AG09309 (cell line): ENCODE measurements around the gene CACNA1S.

Experiments
- DNase-seq: peaks from one replicate; pipeline ENCODE4 v3.0.0-alpha.2; 2010; ENCODE audit warnings: low read depth
- H3K4me3 ChIP-seq: 2 replicates; pipeline ENCODE4 v1.5.1; 2011; ENCODE audit warnings: mild to moderate bottlenecking, low read depth, low read length, moderate library complexity; ENCODE audit not compliant: control insufficient read depth
- CTCF ChIP-seq: IDR thresholded peaks from 2 replicates; pipeline ENCODE4 v1.5.1; 2011; ENCODE audit warnings: mild to moderate bottlenecking, low read depth, low read length, inconsistent platforms; ENCODE audit not compliant: insufficient read depth, control insufficient read depth; ENCODE audit errors: missing control alignments

CACNA1S gene

GRCh38 chr1:201089596-201089995, 22.6 kb downstream of the CACNA1S start:
- TF ChIP-seq CTCF, result no peak
- no peak overlapping the region for H3K4me3 ChIP-seq
- no peak for DNase-seq

GRCh38 chr1:201088901-201089525, 23.2 kb downstream of the CACNA1S start:
- no peak for DNase-seq
- no peak for TF ChIP-seq CTCF
- no peak overlapping the region for H3K4me3 ChIP-seq

- TF ChIP-seq CTCF, result no peak
- DNase-seq, result no peak
- no peak overlapping the region for H3K4me3 ChIP-seq
Measured at GRCh38 chr1:201088395-201088794, 23.8 kb downstream of the CACNA1S start.

- TF ChIP-seq CTCF, result peak; percentile 85
- H3K4me3 ChIP-seq, result no peak overlapping the region
- no peak for DNase-seq
Measured at GRCh38 chr1:201085902-201086735, 26.1 kb downstream of the CACNA1S start.

GRCh38 chr1:201084295-201084694, 27.9 kb downstream of the CACNA1S start:
- H3K4me3 ChIP-seq, result no peak overlapping the region
- no peak for DNase-seq
- no peak for TF ChIP-seq CTCF

GRCh38 chr1:201083741-201084140, 28.5 kb downstream of the CACNA1S start:
- H3K4me3 ChIP-seq, result no peak overlapping the region
- DNase-seq, result no peak
- TF ChIP-seq CTCF, result no peak
